ENCODE data around the gene ASCL3. TPM values are rescaled to one million over a fixed set of nuclear protein-coding genes. Genes with fewer than 3 reads are reported as not detected.

The ASCL3 gene
- total and polyA plus RNA-seq, 2 experiments from 2014 or later, result not detected

- no peak overlapping the region for H3K4me3 ChIP-seq
- no peak for ATAC-seq
Measured at GRCh38 chr11:8980485-8980884, 37.7 kb upstream of the ASCL3 start.

More at GRCh38 chr11:8980485-8980884, 37.7 kb upstream of the ASCL3 start:
- Histone ChIP-seq H3F3A (replicated peaks; ENCODE audit: low read depth) (no peaks in the 10 kb centered on the region), H3K27ac (ENCODE audit: low read depth) (no peak overlapping the region), H3K9me2 (ENCODE audit: insufficient read depth) (no peaks in the 10 kb centered on the region), H3K79me2 (replicated peaks; ENCODE audit: insufficient read depth) (no peaks in the 10 kb centered on the region), H3K4me2 (no peak overlapping the region), H4K20me1 (replicated peaks; ENCODE audit: insufficient read depth) (no peaks in the 10 kb centered on the region), H3K4me1 (ENCODE audit: insufficient read depth) (no peaks in the 10 kb centered on the region), H3K27me3 (ENCODE audit: insufficient read depth) (no peaks in the 10 kb centered on the region), H3K36me3 (ENCODE audit: insufficient read depth) (no peaks in the 10 kb centered on the region), H2AFZ (no peak overlapping the region)
- Mint-ChIP-seq H3K9me3 (peaks cover 10% of the 10 kb centered on the region), H3K27ac (no peak overlapping the region), H3K36me3 (ENCODE audit: low read depth) (peaks cover 9% of the 10 kb centered on the region; the same call in 2 of the 3 replicates), H3K4me1 (no peaks in the 10 kb centered on the region), H3K4me3 (no peak overlapping the region), H3K27me3 (ENCODE audit: insufficient read depth, low read depth, poor library complexity) (no peaks in the 10 kb centered on the region)
- TF ChIP-seq ZNF331 (CRISPR knock-in tag; IDR thresholded peaks at IDR 0.05; ENCODE audit: low read depth) (no peak), STAT1 (IDR thresholded peaks at IDR 0.05; ENCODE audit: unreplicated experiment) (no peak), EZH2 (IDR thresholded peaks at IDR 0.05; ENCODE audit: low read depth, unreplicated experiment) (no peak), EZH2phosphoT487 (IDR thresholded peaks at IDR 0.05; ENCODE audit: unreplicated experiment) (no peak), ZNF114 (CRISPR knock-in tag; IDR thresholded peaks at IDR 0.05) (no peak), ETS1 (IDR thresholded peaks at IDR 0.05) (no peak), REST (IDR thresholded peaks at IDR 0.05; ENCODE audit: unreplicated experiment) (no peak), NANOG (IDR thresholded peaks at IDR 0.05; ENCODE audit: borderline replicate concordance) (no peak), POLR2AphosphoS5 (IDR thresholded peaks at IDR 0.05; ENCODE audit: low read depth) (no peak), CREB1 (CRISPR knock-in tag; IDR thresholded peaks at IDR 0.05; ENCODE audit: low read depth) (no peak), JUNB (IDR thresholded peaks at IDR 0.05; ENCODE audit: unreplicated experiment) (no peak)
- TF ChIP-seq, protein P1, sequence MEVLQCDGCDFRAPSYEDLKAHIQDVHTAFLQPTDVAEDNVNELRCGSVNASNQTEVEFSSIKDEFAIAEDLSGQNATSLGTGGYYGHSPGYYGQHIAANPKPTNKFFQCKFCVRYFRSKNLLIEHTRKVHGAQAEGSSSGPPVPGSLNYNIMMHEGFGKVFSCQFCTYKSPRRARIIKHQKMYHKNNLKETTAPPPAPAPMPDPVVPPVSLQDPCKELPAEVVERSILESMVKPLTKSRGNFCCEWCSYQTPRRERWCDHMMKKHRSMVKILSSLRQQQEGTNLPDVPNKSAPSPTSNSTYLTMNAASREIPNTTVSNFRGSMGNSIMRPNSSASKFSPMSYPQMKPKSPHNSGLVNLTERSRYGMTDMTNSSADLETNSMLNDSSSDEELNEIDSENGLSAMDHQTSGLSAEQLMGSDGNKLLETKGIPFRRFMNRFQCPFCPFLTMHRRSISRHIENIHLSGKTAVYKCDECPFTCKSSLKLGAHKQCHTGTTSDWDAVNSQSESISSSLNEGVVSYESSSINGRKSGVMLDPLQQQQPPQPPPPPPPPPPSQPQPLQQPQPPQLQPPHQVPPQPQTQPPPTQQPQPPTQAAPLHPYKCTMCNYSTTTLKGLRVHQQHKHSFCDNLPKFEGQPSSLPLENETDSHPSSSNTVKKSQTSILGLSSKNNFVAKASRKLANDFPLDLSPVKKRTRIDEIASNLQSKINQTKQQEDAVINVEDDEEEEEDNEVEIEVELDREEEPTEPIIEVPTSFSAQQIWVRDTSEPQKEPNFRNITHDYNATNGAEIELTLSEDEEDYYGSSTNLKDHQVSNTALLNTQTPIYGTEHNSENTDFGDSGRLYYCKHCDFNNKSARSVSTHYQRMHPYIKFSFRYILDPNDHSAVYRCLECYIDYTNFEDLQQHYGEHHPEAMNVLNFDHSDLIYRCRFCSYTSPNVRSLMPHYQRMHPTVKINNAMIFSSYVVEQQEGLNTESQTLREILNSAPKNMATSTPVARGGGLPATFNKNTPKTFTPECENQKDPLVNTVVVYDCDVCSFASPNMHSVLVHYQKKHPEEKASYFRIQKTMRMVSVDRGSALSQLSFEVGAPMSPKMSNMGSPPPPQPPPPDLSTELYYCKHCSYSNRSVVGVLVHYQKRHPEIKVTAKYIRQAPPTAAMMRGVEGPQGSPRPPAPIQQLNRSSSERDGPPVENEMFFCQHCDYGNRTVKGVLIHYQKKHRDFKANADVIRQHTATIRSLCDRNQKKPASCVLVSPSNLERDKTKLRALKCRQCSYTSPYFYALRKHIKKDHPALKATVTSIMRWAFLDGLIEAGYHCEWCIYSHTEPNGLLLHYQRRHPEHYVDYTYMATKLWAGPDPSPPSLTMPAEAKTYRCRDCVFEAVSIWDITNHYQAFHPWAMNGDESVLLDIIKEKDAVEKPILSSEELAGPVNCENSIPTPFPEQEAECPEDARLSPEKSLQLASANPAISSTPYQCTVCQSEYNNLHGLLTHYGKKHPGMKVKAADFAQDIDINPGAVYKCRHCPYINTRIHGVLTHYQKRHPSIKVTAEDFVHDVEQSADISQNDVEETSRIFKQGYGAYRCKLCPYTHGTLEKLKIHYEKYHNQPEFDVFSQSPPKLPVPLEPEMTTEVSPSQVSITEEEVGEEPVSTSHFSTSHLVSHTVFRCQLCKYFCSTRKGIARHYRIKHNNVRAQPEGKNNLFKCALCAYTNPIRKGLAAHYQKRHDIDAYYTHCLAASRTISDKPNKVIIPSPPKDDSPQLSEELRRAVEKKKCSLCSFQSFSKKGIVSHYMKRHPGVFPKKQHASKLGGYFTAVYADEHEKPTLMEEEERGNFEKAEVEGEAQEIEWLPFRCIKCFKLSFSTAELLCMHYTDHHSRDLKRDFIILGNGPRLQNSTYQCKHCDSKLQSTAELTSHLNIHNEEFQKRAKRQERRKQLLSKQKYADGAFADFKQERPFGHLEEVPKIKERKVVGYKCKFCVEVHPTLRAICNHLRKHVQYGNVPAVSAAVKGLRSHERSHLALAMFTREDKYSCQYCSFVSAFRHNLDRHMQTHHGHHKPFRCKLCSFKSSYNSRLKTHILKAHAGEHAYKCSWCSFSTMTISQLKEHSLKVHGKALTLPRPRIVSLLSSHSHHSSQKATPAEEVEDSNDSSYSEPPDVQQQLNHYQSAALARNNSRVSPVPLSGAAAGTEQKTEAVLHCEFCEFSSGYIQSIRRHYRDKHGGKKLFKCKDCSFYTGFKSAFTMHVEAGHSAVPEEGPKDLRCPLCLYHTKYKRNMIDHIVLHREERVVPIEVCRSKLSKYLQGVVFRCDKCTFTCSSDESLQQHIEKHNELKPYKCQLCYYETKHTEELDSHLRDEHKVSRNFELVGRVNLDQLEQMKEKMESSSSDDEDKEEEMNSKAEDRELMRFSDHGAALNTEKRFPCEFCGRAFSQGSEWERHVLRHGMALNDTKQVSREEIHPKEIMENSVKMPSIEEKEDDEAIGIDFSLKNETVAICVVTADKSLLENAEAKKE (CRISPR knock-in tag; IDR thresholded peaks at IDR 0.05), result no peak
- TF ChIP-seq, protein P2, sequence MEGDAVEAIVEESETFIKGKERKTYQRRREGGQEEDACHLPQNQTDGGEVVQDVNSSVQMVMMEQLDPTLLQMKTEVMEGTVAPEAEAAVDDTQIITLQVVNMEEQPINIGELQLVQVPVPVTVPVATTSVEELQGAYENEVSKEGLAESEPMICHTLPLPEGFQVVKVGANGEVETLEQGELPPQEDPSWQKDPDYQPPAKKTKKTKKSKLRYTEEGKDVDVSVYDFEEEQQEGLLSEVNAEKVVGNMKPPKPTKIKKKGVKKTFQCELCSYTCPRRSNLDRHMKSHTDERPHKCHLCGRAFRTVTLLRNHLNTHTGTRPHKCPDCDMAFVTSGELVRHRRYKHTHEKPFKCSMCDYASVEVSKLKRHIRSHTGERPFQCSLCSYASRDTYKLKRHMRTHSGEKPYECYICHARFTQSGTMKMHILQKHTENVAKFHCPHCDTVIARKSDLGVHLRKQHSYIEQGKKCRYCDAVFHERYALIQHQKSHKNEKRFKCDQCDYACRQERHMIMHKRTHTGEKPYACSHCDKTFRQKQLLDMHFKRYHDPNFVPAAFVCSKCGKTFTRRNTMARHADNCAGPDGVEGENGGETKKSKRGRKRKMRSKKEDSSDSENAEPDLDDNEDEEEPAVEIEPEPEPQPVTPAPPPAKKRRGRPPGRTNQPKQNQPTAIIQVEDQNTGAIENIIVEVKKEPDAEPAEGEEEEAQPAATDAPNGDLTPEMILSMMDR (conservative IDR thresholded peaks at IDR 0.05; ENCODE audit: low read depth in 2 of 2), result no peak
- no peak for DNase-seq (ENCODE audit: low spot score)
